Pulmonary artery endothelial cell (primary cell): ENCODE measurements around the gene PNISR. TPM values are rescaled to one million over a fixed set of nuclear protein-coding genes. Genes with fewer than 3 reads are reported as not detected.
"Not testable (repeated sequence)": the region's sequence is repeated elsewhere in the genome, so short reads cannot be mapped to it uniquely, and the experiment has no call there.

Experiments used
- DNase-seq: peaks from one replicate; pipeline ENCODE4 v3.0.0-alpha.2; 2011; ENCODE audit warnings: low read depth, low spot score
- total RNA-seq: library from RNA; depleted of rRNA; stranded (reverse); fragments of >200 nt; gene quantifications from 2 replicates; pipeline ENCODE4 v1.2.3, GENCODE V29; 2014

PNISR gene, protein sequence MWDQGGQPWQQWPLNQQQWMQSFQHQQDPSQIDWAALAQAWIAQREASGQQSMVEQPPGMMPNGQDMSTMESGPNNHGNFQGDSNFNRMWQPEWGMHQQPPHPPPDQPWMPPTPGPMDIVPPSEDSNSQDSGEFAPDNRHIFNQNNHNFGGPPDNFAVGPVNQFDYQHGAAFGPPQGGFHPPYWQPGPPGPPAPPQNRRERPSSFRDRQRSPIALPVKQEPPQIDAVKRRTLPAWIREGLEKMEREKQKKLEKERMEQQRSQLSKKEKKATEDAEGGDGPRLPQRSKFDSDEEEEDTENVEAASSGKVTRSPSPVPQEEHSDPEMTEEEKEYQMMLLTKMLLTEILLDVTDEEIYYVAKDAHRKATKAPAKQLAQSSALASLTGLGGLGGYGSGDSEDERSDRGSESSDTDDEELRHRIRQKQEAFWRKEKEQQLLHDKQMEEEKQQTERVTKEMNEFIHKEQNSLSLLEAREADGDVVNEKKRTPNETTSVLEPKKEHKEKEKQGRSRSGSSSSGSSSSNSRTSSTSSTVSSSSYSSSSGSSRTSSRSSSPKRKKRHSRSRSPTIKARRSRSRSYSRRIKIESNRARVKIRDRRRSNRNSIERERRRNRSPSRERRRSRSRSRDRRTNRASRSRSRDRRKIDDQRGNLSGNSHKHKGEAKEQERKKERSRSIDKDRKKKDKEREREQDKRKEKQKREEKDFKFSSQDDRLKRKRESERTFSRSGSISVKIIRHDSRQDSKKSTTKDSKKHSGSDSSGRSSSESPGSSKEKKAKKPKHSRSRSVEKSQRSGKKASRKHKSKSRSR
- total RNA-seq, result 39.2 and 55.8 TPM in 2 replicates

DNA sequence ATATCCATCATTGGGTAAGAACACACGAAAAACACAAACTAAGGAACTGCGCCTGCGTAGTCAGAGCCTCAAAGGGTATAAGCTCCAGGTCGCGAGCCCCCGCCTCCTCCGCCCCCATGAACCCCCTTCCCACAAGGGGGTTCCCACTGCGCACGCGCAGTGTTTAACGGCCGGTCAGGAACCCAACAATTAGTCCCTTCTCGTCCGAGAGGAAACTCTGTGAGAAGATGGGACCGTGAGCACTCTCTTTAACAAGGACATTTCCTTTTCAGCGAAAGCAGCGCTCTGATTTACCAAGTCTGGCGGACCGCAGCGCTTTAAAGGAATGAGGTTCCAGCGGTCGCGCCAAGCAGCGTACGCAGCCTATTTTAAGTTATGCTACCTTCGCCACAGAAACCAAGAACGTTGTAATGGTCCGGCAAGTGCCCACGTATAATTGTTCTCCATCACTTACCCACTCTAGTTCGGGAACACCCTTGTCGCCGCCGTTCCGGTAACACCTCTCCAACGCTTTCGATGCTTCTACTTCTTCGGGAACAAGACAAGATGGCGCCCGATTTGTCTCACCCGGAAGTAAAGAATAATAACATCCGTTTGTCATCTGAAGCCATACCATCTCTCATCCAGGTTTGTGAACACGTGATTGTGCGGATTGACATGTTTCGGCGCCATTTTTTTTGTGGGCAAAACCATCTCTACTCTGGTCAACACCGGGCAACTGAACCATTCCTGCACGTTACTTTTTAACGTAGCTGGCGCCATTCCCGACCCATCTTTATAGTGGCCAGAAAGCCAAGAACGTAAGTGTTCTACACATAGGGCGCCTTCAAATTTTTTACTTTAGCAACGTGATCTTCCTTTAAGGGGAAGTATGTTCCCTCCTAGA, at the start of gene PNISR:
TSS of gene PNISR (minus strand) at position 548 of the 886 bp plus-strand sequence. CDS start 10,649 bp downstream, outside the sequence.
- DNase-seq, result peak; percentile 98

GRCh38 chr6:99473730-99474129, 48.6 kb upstream of the PNISR start:
- DNase-seq, result no peak

GRCh38 chr6:99471638-99472037, 46.5 kb upstream of the PNISR start:
- DNase-seq, result no peak

DNA sequence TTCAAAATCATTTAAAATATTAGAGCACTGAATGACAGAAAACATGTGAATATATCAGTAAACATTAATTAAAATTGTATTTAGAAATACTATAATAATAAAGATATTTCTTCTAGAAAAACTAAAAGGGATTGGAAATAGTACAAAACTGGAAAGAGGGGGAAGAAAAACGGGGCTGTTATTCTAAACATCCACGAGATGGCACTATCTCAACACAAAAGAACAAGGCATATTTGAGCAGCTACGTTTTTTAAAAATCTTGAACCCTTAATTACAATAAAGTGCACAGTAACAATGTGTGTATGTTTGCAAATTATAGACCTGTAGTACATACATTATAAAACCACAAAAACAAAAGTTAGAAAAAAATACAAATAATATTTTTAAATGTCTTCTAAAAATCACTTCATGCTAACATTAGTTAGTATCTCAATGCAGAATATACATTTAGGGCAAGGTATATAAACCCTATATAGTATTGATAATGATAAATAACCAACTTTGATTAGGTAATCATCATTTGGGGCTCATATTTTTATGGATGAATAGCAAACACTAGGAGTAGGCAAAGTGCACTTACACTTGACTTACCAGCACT, 42.5 kb upstream of the PNISR start:
- DNase-seq, result peak; percentile 1

DNA sequence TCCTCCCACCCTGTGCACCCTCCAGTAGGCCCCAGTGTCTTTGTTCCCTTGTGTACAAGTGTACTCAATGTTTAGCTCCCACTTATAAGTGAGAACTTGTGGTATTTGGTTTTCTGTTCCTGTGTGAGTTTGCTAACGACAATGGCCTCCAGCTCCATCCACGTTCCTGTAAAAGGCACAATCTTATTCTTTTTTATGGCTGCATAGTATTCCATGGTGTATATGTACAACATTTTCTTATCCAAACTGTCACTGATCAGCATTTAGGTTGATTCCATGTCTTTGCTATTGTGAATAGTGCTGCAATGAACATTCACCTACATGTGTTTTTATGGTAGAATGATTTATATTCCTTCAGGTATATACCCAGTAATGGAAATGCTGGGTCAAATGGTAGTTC, 34.0 kb upstream of the PNISR start:
- not testable (repeated sequence) for DNase-seq

DNA sequence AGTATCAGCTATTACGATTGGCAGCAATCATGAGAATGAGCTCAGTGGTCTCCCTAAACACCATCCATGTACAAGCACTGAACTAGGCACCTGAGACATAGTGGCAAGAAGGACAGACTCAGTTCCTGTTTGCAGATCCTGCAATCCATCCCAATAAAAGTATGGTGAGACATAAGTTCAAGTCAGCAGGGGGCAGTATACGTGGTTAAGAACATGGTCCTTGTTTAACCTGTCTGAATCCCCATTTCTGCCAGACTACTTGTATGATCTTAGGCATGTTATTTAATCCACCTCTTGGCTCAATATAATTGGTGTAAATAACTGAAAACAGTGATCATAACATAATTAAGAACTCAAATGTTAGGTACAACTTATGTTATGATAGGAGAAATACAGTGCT, 33.2 kb upstream of the PNISR start:
- DNase-seq, result no peak

DNA sequence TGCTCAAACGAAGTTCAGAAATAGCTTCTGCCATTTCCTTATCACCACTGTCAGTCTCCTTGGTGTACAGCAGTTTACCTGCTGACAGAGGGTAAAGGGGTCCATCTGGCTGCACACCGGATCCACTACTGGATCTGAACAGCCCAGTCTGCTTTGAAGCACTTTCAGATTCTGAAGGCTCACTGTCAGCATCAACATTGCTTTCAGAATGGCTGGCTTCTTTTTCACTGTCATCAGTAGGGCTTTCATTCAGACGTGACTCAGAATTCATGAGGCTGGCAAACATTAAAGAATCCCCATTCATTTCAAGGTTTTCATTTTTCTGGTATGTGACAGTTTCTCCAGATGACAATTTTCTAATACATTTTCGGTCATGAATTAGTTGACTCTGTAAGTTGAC, 21.0 kb upstream of the PNISR start:
- DNase-seq, result no peak

GRCh38 chr6:99434702-99435530, 9.8 kb upstream of the PNISR start:
- no peak for DNase-seq

GRCh38 chr6:99432877-99433276, 7.8 kb upstream of the PNISR start:
- no peak for DNase-seq

DNA sequence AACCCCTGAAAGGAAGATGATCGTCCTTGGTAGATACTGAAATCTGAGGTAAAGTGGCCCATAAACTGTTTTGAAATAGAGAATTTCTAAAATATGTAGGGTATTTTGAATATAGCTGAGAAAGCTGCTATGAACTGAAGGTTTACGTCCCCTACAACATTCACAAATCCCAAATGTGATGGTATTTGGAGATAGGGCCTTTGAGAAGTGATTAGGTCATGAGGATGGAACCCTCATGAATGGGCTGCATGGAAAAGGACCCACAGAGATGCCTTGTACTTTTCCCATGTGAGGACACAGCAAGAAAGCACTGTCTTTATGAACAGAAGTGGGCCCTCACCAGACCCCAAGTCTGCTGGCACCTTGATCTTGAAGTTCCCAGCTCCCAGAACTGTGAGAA, 6.8 kb upstream of the PNISR start:
- no peak for DNase-seq

DNA sequence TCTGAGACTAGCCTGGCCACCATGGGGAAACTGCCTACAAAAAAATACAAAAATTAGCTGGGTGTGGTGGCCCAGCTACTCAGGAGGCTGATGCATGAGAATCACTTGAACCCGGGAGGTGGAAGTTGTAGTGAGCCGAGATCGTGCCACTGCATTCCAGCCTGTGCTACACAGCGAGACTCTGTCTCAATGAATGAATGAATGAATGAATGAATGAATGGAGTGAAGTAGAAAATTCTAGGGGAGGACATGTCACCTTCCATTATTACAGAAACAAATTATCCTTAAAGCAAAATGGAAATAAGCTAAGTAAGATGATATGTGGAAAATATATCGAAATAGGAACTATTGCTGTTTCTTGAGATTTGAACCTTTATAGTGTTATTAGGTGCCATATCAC, 2.9 kb upstream of the PNISR start:
- no peak for DNase-seq

DNA sequence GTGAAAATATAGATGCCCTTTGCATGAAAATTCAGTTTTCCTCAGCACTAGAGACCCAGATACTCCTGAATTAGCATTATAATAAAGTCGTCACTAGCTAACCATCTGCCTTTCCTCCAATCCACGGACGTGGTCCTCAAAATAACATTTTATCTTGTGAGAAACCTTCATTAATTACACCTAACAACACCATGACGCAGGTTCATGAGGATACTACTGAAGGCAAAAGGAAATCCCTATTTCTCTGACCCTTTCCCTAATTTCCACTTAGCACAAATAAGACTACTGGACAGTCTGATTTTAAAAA, 1.3 kb upstream of the PNISR start:
- no peak for DNase-seq

DNA sequence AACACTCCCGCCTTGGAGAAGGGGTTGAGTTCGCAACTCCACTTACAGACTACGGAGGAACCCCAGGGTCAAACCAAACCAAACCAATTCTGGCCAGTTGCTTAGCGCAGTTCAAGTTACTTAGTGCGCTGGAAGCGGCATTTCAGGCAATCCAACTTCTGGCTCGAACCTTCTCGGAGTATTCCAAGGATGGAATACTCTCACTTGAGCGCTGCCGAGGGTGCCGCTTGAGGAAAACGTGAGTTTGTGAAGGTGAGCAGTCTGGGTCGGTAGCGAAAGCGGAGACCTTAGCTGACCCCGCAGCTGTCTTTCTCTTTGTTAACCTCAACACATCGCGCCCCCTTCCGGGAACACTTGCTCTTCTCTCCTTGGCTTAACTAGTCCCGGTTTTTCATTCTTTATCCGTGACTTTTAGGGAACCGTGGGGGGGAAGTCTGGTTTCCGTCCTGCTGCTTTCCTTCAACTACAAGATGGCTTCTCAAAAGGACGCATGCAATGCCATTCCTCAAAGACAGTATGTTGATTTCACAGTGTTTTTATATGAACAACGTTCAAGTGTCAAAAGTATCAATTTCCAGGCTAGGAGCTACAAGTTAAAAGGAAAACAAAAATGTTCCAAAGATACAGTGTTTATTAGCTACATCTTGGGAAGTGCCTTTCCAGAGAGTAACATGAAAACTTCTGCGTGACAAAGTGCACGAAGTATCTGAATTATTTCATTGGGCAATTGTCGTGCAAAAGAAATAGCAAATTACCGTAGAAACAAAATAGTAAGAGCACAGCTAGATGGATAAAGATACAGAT, 741 bp upstream of the PNISR start:
- peak; percentile 29 for DNase-seq

- no peak for DNase-seq
Measured at GRCh38 chr6:99424022-99424421, 1.1 kb downstream of the PNISR start.

DNA sequence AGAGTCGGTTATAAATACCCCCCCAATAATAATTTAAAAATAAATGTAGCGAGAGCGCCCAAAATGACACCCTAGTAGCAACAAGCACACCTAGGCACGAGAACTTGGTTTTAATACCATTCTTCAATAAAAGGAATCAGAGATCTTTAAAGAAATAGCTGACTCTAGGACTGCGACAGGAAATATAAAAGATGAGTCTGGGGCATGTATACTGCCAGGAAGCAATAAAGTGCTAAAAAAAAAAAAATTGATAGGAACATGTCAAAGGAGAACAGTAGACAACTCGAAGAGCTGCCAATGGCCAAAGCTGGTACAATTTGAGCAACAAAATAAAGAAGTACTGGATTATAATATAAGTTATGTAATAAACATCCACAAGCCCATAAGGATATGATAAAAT, 2.2 kb downstream of the PNISR start:
- DNase-seq, result no peak

- DNase-seq, result no peak
Measured at GRCh38 chr6:99416892-99417767, 8.0 kb downstream of the PNISR start.

- no peak for DNase-seq
Measured at GRCh38 chr6:99416226-99416625, 8.9 kb downstream of the PNISR start.

DNA sequence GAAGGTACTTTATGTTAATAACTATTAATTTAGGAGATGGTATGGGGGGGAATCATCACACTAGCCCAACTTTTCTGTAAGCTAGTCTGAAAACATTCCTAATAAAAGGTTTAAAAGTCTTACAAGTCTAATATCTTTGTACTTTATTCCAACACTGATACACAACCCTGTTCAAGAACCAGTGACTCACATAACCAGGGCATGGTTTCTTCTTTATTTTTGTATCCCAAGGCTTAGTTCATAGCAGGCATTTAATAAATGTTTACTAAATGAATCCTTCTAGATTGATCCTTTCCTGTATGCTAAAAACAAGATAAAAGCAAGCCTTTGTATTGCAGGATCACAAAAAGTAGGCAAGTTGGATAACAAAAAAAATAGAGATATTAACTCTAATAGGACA, 9.7 kb downstream of the PNISR start:
- DNase-seq, result no peak

GRCh38 chr6:99412065-99412464, 13.0 kb downstream of the PNISR start:
- DNase-seq, result no peak
